Measurements from ENCODE around the gene NDUFC1.
A peak's percentile ranks its signal among the peaks of the same experiment; 100 is the strongest.
"Not testable (repeated sequence)": the region's sequence is repeated elsewhere in the genome, so short reads cannot be mapped to it uniquely, and the experiment has no call there.

NDUFC1 gene

DNA sequence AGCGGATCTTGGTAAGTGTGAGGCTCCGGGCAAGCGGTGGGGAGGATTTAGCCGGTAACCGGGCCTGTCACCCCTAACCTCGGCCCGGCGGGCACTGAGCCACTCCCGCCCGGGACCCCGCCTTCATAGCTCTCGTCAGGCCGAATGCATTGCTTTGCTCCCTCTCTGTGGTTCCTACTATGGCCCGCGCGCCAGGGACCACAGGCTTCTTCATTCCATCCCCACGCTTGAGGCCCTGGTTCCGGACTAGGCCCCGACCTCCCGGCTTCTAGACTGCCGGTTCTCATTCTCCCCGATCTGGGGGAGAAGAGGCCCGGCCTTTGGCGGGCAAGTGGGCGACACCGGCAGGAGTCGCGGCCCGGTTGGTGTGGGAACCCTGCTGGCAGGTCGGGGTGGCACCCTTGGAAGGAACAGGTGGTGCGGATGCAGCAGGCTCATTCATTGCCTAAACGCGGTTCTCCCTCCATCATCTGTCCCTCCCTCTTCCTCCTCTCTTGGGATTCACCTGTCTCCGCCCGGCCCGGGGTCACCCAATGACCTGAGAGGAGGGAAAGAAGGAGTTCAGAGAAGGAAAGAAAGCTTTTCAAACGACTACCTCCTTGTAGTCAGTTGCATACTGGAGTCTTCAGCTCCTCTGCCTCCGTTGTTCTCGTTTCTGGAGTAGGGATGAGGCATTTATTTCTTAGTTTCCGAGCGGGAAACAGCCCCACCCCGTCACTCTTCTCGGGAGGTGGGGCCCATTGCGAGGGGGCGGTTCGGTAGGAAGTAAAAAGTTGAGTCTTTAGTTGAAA lies at the start of gene NDUFC1:
NDUFC1 (minus strand) TSS at position 657 of the 791 bp plus-strand sequence. CDS start 6,679 bp downstream, outside the sequence.
- peak; percentile 40 to 43 for DNase-seq (ENCODE audit: low read depth in 1 of 2, low spot score in 1 of 2)

DNA sequence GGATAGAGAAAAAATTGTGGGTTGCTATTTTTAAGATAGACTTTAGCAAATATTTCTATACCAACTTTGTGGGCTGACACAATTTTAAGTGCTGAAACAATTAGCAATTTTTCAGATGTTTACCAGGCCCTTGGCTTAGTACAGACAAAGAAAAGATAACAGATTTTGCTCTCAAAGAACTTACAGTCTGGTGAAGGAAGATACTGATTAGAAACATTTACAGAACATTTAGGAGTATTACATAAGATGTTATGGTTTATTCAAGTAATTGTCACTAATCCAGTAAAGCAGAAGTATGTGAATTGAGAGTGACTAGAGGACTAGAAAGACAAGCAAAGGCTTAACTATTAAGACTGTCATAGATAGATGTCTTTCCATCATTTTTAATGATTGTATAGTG lies 35.3 kb upstream of the NDUFC1 start:
- DNase-seq (ENCODE audit: low read depth in 1 of 2, low spot score in 1 of 2): no peak

DNA sequence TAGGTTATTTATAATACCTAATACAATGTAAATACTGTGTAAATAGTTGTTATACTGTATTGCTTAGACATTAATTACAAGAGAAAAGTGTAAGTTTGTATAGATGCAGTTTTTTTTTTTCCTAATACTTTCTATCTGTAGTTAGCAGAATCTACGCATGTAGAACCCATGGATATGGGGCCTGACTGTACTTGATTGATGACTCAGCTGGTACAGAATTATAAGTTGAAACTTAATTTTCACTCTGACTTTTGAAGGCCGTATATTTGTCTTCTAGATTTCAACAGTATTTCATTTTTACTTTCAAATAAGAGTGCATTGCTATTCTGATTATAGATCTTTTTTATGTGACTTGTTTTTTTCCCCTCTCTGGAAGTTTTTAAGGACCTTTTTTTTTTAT lies 30.8 kb upstream of the NDUFC1 start:
- DNase-seq (ENCODE audit: low read depth in 1 of 2, low spot score in 1 of 2): no peak

DNA sequence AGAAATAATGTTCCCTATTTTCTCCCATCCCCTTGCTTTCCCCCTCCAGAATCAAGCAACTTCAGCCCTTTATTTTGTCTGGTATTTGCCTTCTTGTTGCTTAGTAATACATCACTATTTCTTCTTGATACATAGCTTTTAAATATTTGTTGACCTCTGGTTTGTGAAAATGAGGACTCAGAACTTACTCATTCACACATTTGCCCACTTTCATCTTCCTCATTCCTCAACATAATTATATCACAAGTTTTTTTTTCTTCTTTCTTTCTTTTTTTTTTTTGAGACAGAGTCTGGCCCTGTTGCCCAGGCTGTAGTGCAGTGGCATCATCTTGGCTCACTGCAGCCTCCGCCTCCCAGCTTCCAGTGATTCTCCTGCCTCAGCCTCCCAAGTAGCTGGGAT lies 28.9 kb upstream of the NDUFC1 start:
- DNase-seq (ENCODE audit: low read depth in 1 of 2, low spot score in 1 of 2): no peak

DNA sequence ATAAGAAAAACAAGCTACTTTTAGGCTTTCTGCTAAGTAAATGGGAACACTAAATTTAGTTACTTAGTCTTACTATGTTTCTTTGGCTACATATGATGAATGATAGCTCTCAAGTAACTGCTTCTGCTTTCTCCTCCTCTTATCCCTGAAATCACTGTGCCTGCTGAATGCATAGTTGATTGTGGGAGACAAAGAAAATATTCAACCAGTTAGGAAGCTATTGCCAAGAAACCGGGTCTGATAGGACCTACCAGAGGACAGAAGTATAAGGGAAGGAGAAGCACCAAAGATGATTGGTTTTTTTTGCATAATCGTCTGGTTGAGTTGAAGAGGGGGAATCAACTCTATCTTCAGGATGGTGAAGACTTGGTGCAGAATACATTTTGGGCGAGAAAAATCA lies 28.0 kb upstream of the NDUFC1 start:
- DNase-seq (ENCODE audit: low read depth in 1 of 2, low spot score in 1 of 2): no peak

DNA sequence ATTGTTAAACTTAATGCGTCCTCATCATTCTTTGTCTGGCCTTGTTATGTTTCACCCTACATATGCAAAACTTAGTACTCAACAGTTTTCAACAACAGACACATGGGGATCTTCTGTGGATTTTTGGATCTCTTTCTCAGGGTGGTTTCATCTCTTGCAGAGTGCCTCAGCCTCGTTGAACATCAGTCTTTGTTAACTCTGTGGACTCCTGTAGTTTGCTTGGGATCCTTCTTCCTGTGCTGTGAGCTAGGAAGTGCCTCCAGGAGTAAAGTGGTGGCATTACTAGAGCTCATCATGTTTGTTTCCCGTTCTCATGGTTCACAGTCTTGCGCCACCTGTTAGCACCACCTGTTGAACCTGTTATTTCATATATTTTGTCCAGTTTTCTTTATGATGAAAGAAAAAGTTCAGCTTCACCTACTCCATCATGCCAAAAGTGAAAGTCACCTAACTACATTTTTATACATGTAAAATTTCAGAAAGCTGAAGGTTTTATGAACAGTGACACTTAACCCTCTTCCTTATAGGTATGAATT lies 27.5 kb upstream of the NDUFC1 start:
- no peak for DNase-seq (ENCODE audit: low read depth in 1 of 2, low spot score in 1 of 2)

DNA sequence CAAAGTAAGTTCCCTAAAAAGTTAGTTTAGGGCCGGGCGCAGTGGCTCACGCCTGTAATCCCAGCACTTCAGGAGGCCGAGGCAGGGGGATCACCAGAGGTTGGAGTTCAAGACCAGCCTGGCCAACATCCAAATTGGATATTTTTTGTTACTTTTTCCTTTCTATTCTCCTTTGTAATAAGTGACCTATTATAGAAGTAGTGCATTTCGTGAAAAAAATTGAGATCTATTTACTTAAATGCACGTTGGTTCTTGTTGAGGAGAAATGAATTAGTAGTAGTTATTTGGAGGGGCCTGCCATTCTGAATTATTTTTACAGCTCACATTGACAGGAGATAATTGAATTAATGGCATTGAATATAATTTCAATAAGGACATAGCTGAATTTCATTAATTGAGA lies 22.3 kb upstream of the NDUFC1 start:
- DNase-seq (ENCODE audit: low read depth in 1 of 2, low spot score in 1 of 2): no peak

DNA sequence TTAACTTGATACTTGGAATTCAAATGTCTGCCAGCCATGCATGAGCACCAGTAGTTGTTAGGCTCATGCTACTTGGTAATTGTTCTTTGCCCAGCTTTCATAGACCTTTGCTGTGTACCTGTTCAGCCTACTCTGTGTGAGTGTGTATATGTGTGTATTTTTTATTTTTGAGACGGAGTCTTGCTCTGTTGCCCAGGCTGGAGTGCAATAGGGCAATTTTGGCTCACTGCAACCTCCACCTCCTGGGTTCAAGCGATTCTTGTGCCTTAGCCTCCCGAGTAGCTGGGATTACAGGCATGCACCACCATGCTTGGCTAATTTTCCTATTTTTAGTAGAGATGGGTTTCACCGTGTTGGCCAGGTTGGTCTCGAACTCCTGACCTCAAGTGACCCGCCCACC lies 20.3 kb upstream of the NDUFC1 start:
- not testable (repeated sequence) for DNase-seq (ENCODE audit: low read depth in 1 of 2, low spot score in 1 of 2)

DNA sequence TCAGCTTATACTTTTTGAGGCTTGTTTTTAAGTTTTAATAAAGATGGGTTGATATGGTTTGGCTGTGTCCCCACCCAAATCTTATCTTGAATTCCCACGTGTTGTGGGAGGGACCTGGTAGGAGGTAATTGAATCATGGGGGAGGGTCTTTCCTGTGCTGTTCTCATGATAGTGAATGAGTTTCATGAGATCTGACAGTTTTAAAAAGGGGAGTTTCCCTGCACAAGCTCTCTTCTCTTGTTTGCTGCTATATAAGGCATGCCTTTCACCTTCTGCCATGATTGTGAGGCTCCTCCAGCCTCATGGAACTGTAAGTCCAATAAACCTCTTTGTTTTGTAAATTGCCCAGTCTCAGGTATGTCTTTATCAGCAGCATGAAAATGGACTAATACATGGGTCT lies 19.8 kb upstream of the NDUFC1 start:
- DNase-seq (ENCODE audit: low read depth in 1 of 2, low spot score in 1 of 2): not testable (repeated sequence)

DNA sequence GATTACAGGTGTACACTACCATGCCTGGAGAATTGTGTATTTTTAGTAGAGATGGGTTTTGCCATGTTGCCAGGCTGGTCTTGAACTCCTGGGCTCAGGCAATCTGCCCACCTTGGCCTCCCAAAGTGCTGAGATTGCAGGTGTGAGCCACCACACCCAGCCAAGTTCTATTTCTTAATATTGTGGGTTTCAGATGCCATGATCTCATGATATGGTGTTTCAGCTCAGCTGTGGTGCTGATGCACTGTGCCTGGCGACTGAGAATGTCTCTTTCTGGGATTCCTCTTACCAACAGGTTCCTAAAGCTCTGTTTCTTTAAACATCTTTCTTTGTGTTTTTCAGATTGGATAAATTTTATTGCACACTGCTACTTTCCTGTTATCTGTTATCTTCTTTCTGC lies 17.3 kb upstream of the NDUFC1 start:
- DNase-seq (ENCODE audit: low read depth in 1 of 2, low spot score in 1 of 2): no peak

DNA sequence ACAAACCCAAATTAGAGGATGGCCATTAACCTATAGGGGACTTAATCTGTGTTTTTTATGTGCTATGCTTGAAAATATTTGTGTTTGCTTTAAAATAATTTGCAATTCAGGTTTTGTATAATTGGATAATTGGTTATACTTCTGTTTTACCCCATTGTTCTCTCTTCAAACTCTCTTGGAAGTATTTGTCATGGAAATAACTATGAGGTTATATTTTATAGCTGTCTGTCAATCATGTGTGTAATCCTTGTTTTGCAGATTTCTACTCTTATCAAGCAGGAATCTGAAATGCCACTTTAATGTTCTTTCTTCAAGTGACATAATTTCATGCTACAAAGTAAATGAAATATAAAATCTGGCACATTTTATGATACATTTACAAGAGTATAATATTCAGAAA lies 15.4 kb upstream of the NDUFC1 start:
- no peak for DNase-seq (ENCODE audit: low read depth in 1 of 2, low spot score in 1 of 2)

DNA sequence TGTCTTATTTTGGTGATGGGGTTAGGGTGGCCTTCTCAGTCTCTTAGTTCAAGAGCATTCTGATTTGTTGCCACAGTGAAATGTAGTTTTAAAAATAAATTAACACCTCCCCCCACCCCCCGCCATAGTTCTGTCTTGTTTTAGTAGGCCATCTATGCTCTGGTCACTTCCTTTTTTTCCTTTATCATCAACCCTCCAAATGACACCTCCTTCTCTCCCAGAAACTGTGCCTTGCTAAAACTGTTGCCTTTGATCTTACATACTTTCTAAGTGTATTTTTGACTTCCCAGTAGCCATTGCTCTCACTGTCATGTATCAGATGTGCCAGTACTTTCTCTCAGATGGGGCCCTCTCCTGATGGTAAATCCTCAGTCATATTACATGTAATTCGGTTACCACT lies 14.5 kb upstream of the NDUFC1 start:
- DNase-seq (ENCODE audit: low read depth in 1 of 2, low spot score in 1 of 2): no peak

DNA sequence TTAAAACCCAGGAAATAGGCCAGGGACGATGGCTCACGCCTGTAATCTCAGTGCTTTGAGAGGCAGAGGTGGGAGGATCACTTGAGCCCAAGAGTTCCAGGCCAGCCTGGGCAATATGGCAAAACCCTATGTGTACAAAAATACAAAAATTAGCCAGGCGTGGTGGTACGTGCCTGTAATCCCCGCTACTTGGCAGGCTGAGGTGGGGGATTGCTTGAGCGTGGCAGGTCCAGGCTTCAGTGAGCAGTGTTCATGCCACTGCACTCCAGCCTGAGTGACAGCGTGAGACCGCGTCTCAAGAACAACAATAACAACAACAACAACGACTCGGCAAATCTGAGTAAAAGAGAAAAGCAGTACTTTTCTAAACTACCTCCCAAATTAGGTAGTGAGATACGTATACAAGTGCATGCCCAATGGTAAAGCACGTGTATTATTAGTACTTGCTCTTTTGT lies 13.0 kb upstream of the NDUFC1 start:
- DNase-seq (ENCODE audit: low read depth in 1 of 2, low spot score in 1 of 2): no peak

DNA sequence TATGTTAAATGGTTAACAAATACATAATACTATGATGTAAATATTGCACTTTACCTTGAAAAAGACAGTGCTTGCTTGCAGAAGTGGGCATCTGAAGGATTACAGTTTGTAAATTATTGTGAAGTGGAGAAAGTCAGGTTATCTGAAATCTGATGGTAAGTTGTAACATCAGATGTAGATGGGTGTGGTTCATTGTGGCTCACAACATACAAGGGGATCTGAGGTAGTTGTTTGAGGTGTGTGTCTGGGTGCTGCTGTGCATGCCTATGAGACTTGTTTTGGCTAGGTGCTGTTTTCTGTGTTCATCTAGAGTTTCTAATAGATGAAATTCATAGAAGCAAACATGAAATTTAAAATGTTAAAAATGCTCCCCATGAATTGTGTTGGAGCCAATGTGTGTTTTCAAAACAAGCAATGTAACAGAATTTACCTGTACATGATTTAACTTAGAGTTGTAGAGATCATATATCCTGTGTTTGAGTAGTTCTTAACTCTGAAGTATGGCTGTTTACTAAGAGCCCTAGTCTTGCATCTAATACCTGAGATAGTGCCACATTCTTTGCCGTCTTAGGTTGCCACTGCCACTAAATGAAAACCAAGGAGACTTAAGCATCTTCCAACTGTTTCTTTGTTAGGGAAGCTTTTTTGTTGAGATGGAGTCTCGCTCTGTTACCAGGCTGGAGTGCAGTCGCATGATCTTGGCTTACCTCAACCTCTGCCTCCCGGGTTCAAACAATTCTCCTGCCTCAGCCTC lies 11.9 kb upstream of the NDUFC1 start:
- no peak for DNase-seq (ENCODE audit: low read depth in 1 of 2, low spot score in 1 of 2)

DNA sequence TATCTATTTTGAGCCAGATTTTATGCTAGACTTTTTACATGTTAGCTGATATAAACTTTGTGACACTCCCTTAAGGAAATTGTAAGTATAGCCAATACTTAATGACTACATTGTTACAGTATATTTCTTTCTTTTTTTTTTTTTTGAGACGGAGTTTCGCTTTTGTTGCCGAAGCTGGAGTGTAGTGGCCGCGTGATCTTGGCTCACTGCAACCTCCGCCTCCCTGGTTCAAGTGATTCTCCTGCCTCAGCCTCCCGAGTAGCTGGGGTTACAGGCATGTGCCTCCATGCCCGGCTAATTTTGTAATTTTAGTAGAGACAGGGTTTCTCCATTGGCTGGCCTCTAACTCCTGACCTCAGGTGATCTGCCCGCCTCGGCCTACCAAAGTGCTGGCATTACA lies 11.1 kb upstream of the NDUFC1 start:
- not testable (repeated sequence) for DNase-seq (ENCODE audit: low read depth in 1 of 2, low spot score in 1 of 2)

DNA sequence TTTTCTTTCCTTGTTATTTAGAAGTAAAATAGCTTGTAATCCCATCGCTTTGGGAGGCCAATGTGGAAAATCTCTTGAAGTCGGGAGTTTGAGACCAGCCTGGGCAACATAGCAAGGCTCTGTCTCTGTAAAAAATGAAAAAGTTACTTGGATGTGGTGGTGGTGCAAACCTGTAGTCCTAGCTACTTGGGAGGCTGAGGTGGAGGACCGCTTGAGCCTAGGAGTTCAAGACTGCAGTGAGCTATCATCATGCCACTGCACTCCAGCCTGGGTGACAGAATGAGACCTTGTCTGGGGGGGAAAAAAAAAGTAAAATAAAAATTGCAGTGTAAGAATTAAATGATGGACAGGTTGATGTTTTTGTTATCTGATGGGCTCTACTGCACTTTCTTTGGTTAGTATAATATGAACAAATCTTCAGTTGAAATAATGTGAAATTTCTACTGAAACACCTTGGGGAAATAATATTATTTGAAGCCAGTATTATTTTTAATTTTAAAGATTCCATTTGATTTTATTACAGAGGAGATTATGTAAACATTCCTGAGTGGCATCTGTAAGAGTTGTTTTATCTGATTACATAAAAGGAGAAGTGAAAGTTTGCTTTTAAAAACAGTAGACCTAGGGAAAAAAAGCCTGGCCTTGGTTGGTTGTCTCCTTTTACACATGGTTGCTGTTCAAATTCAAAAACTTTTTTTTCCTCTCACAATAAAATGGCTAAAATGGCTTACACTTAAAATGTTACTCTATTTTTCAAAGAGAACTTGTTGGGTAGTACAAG lies 10.5 kb upstream of the NDUFC1 start:
- no peak for DNase-seq (ENCODE audit: low read depth in 1 of 2, low spot score in 1 of 2)

DNA sequence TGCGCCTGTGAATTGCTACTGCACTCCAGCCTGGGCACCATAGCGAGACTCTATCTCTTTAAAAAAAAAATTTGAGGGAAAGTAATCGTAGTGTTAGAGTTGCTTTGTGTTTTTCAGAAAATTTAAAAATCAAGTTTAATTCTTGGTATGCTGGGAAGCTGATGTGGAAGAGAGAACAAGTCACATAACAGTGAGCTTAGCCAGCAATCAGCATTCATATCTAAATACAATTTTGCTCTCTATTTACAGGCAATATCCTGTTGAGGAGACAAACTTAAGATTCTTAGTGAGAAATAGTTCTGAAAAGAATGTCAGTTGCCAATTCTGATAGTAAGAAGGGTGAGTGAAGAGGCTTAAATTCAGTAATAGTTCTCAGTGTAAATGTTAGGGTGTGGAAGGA lies 9.6 kb upstream of the NDUFC1 start:
- DNase-seq (ENCODE audit: low read depth in 1 of 2, low spot score in 1 of 2): no peak

DNA sequence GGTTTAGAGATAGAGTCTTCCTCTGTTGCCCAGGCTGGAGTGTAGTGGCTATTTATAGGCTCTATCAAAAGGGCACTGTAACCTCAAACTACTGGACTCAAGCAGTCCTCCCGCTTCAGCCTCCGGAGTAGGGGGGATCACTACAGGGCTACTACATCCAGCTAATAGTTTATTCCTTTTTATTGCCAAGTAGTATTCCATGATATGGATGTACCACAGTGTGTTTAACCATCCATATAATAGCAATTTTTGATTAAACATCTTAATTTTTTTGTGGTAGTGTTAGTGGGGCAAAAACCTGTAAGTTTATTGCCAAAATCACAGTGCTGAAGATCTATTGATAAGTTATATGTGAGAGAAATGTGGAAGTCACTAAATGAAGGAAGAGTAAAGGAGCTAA lies 2.6 kb upstream of the NDUFC1 start:
- no peak for DNase-seq (ENCODE audit: low read depth in 1 of 2, low spot score in 1 of 2)

DNA sequence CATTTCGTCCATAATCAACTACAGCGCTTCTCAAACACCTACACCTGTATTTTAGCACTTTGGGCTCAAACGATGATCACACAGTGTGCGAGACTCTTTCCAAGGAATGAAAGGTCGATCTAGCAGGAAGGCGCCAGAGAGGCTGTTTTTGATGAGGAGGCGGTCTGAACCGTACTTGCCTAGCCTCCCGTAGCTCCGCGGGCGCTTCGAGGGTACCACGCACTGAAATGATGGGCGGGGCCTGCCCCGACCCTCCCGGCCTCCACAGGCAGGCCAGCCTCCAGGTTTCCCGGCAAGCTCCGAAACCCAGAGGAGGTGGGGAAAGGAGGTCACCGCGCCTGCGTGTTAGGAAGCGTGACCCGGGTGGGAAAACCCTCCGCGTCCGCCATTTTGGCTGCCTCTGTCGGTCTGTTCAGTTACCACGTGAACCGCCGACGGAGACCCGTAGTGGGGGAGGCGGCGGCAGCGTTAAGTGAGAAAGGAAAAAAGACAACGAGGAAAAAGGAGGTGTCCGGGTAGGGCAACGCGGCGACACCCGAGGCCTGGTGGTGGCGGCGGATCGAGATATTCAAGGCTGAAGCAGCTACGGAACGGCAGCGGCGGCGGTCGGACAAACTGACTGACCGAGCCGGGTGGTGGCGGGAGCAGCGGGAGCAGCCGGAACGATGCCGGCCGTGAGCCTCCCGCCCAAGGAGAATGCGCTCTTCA lies 1.0 kb downstream of the NDUFC1 start, which contains the start of gene NAA15:
NAA15 (plus strand) TSS at position 393 of the 708 bp plus-strand sequence; CDS start at position 666, 273 bp downstream.
- DNase-seq (ENCODE audit: low read depth in 1 of 2, low spot score in 1 of 2): peak; percentile 93 to 98

DNA sequence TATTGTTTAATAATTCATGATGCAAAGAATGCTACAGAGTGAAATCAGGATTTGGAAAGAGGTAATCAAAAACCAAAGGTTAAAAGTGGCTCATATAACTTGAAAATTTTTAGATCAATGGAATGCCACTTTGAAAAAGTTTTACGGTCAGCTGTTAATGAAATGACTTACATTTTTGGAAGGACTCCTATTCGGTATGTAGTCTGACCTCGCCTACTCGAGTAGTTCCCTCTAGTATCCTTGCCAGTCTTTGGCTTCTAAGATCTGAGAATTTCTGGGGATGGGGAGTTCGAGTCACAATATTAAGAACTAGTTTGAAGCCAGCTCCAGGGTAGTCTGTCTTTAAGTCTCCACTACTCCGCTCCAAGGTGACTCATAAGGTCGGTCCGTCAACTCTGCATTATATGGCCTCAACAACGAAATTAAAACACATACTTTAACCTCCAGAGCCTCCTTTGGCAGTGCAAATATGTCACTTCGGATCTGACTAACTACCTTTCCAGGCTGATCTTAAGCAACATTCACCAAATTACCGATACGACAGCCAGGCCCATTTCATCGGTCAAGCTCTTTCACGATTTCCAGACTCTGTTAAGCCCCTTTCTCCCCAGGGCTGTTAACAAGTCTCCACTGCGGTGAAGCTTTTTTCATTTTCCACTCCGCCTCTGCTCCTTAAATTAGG lies 1.7 kb downstream of the NDUFC1 start:
- DNase-seq (ENCODE audit: low read depth in 1 of 2, low spot score in 1 of 2): peak in 1 of 2 donors; percentile 22
